H9 (cell line): ENCODE data around the gene DNAJC11. TPM values are rescaled to one million over a fixed set of nuclear protein-coding genes. Genes with fewer than 3 reads are reported as not detected.

Experiments used
- DNase-seq: peaks from one replicate; pipeline ENCODE4 v3.0.0-alpha.2; 2017
- H2AFZ ChIP-seq: one replicate; pipeline ENCODE4 v1.6.1; 2013; ENCODE audit warnings: mild to moderate bottlenecking, low read length, control low read depth, moderate library complexity
- H2AK5ac ChIP-seq: 2 replicates; pipeline ENCODE4 v1.6.1; 2013; ENCODE audit warnings: low read length, control low read depth, mixed read lengths; ENCODE audit not compliant: insufficient read length
- H2BK120ac ChIP-seq: one replicate; pipeline ENCODE4 v1.6.1; 2013; ENCODE audit warnings: low read depth, mild to moderate bottlenecking, low read length, control low read depth, inconsistent platforms; ENCODE audit not compliant: poor library complexity, severe bottlenecking
- H2BK12ac ChIP-seq: 2 replicates; pipeline ENCODE4 v1.6.1; 2013; ENCODE audit warnings: low read length, control low read depth, mixed read lengths, low read depth; ENCODE audit not compliant: insufficient read length
- H2BK15ac ChIP-seq: 2 replicates; pipeline ENCODE4 v1.6.1; 2013; ENCODE audit warnings: low read depth, low read length, control low read depth
- H2BK20ac ChIP-seq: one replicate; pipeline ENCODE4 v1.6.1; 2013; ENCODE audit warnings: low read depth, mild to moderate bottlenecking, low read length, control low read depth, inconsistent platforms; ENCODE audit not compliant: poor library complexity, severe bottlenecking
- H2BK5ac ChIP-seq: 2 replicates; pipeline ENCODE4 v1.6.1; 2013; ENCODE audit warnings: low read length, control low read depth, mixed read lengths; ENCODE audit not compliant: insufficient read length
- H3K14ac ChIP-seq: 2 replicates; pipeline ENCODE4 v1.6.1; 2013; ENCODE audit warnings: low read length, control low read depth; ENCODE audit not compliant: insufficient read depth
- H3K18ac ChIP-seq: 2 replicates; pipeline ENCODE4 v1.6.1; 2013; ENCODE audit warnings: low read depth, mild to moderate bottlenecking, mixed read lengths, low read length, control low read depth; ENCODE audit not compliant: insufficient read length
- H3K23ac ChIP-seq: 2 replicates; pipeline ENCODE4 v1.6.1; 2013; ENCODE audit warnings: low read length, control low read depth, mixed read lengths, low read depth; ENCODE audit not compliant: insufficient read length
- H3K23me2 ChIP-seq: 2 replicates; pipeline ENCODE4 v1.6.1; 2013; ENCODE audit warnings: low read depth, mild to moderate bottlenecking, mixed read lengths, low read length, control low read depth; ENCODE audit not compliant: insufficient read length, poor library complexity, severe bottlenecking
- H3K27ac ChIP-seq: 2 replicates; pipeline ENCODE4 v1.5.1; 2013; ENCODE audit warnings: low read length, control low read depth, mixed read lengths, low read depth; ENCODE audit not compliant: insufficient read length
- H3K27me3 ChIP-seq: 2 replicates; pipeline ENCODE4 v1.6.1; 2013; ENCODE audit warnings: low read length, control low read depth, inconsistent platforms; ENCODE audit not compliant: insufficient read depth
- H3K4ac ChIP-seq: 2 replicates; pipeline ENCODE4 v1.6.1; 2013; ENCODE audit warnings: low read depth, mild to moderate bottlenecking, control low read depth, inconsistent platforms, low read length, moderate library complexity
- H3K4me1 ChIP-seq: 2 replicates; pipeline ENCODE4 v1.6.1; 2013; ENCODE audit warnings: low read length, control low read depth, inconsistent platforms; ENCODE audit not compliant: insufficient read depth
- H3K4me2 ChIP-seq: 2 replicates; pipeline ENCODE4 v1.6.1; 2013; ENCODE audit warnings: low read length, control low read depth, mixed read lengths; ENCODE audit not compliant: insufficient read length, insufficient read depth
- H3K56ac ChIP-seq: 2 replicates; pipeline ENCODE4 v1.6.1; 2013; ENCODE audit warnings: low read depth, mild to moderate bottlenecking, mixed read lengths, low read length, control low read depth; ENCODE audit not compliant: insufficient read length
- H3K79me1 ChIP-seq: 2 replicates; pipeline ENCODE4 v1.6.1; 2013; ENCODE audit warnings: low read depth, mild to moderate bottlenecking, moderate library complexity, low read length, control low read depth, inconsistent platforms; ENCODE audit not compliant: insufficient read depth, poor library complexity, severe bottlenecking
- H3K79me2 ChIP-seq: 2 replicates; pipeline ENCODE4 v1.6.1; 2013; ENCODE audit warnings: low read length, control low read depth, inconsistent platforms; ENCODE audit not compliant: insufficient read depth
- H3K9ac ChIP-seq: 2 replicates; pipeline ENCODE4 v1.6.1; 2013; ENCODE audit warnings: low read length, control low read depth, mixed read lengths; ENCODE audit not compliant: insufficient read length; ENCODE audit errors: extremely low read depth
- H3K9me3 ChIP-seq: one replicate; pipeline ENCODE4 v1.6.1; 2013; ENCODE audit warnings: low read depth, low read length, inconsistent platforms; ENCODE audit not compliant: control insufficient read depth
- H3T11ph ChIP-seq: one replicate; pipeline ENCODE4 v1.6.1; 2013; ENCODE audit warnings: mild to moderate bottlenecking, low read length, control low read depth, inconsistent platforms
- H4K20me1 ChIP-seq: one replicate; pipeline ENCODE4 v1.6.1; 2013; ENCODE audit not compliant: control insufficient read depth, insufficient read length, insufficient read depth
- H4K5ac ChIP-seq: 2 replicates; pipeline ENCODE4 v1.6.1; 2013; ENCODE audit warnings: low read depth, mild to moderate bottlenecking, mixed read lengths, low read length, control low read depth; ENCODE audit not compliant: insufficient read length
- H4K8ac ChIP-seq: replicated peaks from 2 replicates; pipeline ENCODE4 v1.6.1; 2013; ENCODE audit warnings: low read length, control low read depth, mixed read lengths, low read depth; ENCODE audit not compliant: insufficient read length
- H4K91ac ChIP-seq: 2 replicates; pipeline ENCODE4 v1.6.1; 2013; ENCODE audit warnings: low read depth, mild to moderate bottlenecking, moderate library complexity, mixed read lengths, low read length, control low read depth; ENCODE audit not compliant: insufficient read length
- H3K27ac Mint-ChIP-seq, 3 experiments: 2 replicates in 2 of 3; 3 replicates in 1 of 3; pipeline ENCODE4 v1.8.0; 2020 to 2021; ENCODE audit warnings: mixed read lengths in 3 of 3, mild to moderate bottlenecking in 1 of 3, moderate library complexity in 1 of 3
- H3K27me3 Mint-ChIP-seq: 2 replicates; pipeline ENCODE4 v1.8.0; 2021; ENCODE audit warnings: low read depth, mild to moderate bottlenecking, moderate library complexity, mixed read lengths
- H3K36me3 Mint-ChIP-seq, 3 experiments: 2 replicates in 2 of 3; 3 replicates in 1 of 3; pipeline ENCODE4 v1.8.0; 2020 to 2021; ENCODE audit warnings: low read depth in 3 of 3, mixed read lengths in 3 of 3; ENCODE audit not compliant: insufficient read depth in 1 of 3
- H3K4me1 Mint-ChIP-seq, 2 experiments: 2 replicates each; pipeline ENCODE4 v1.8.0; 2020; ENCODE audit warnings: mixed read lengths in 2 of 2
- H3K4me3 Mint-ChIP-seq, 2 experiments: 2 replicates in 1 of 2; 3 replicates in 1 of 2; pipeline ENCODE4 v1.8.0; 2020 to 2021; ENCODE audit warnings: mild to moderate bottlenecking in 2 of 2, mixed read lengths in 2 of 2, moderate library complexity in 1 of 2
- H3K9me3 Mint-ChIP-seq, 2 experiments: 2 replicates in 1 of 2; 3 replicates in 1 of 2; pipeline ENCODE4 v1.8.0; 2020; ENCODE audit warnings: mild to moderate bottlenecking in 2 of 2, mixed read lengths in 2 of 2, moderate library complexity in 1 of 2
- WGBS: extraction: QIAGEN DNeasy Blood & Tissue Kit; methylation state at CpG from one replicate; pipeline ENCODE4 v1.1.7; 2013; ENCODE audit warnings: missing lambda C conversion rate, low lambda C conversion rate, mixed read lengths; ENCODE audit not compliant: insufficient read length; ENCODE audit errors: extremely low coverage; 5-methylcytosine and 5-hydroxymethylcytosine counted together
- total RNA-seq: library from RNA; stranded (reverse); gene quantifications from 2 replicates; pipeline ENCODE4 v1.2.1, GENCODE V29; 2021
- TF ChIP-seq, protein P1 (sequence below): fragments of 200-600 bp; sonication (generic); conservative IDR thresholded peaks from 3 replicates; pipeline ENCODE4 v1.8.0; 2021; ENCODE audit warnings: antibody characterized with exemption, mild to moderate bottlenecking

DNAJC11 gene
- total RNA-seq, 1 experiment from 2014 or later, result 88.5 TPM

- no peaks in the 10 kb centered on the region for H3K27me3 ChIP-seq
- no peaks in the 10 kb centered on the region for H3K9me3 Mint-ChIP-seq
- TF ChIP-seq, protein P1, sequence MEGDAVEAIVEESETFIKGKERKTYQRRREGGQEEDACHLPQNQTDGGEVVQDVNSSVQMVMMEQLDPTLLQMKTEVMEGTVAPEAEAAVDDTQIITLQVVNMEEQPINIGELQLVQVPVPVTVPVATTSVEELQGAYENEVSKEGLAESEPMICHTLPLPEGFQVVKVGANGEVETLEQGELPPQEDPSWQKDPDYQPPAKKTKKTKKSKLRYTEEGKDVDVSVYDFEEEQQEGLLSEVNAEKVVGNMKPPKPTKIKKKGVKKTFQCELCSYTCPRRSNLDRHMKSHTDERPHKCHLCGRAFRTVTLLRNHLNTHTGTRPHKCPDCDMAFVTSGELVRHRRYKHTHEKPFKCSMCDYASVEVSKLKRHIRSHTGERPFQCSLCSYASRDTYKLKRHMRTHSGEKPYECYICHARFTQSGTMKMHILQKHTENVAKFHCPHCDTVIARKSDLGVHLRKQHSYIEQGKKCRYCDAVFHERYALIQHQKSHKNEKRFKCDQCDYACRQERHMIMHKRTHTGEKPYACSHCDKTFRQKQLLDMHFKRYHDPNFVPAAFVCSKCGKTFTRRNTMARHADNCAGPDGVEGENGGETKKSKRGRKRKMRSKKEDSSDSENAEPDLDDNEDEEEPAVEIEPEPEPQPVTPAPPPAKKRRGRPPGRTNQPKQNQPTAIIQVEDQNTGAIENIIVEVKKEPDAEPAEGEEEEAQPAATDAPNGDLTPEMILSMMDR, result no peak
- no peaks in the 10 kb centered on the region for H3K27me3 Mint-ChIP-seq
- H3K4me2 ChIP-seq, result no peak overlapping the region
- H3K27ac ChIP-seq, result no peak overlapping the region
- H3K79me2 ChIP-seq, result 0 out of 2 replicates have a peak, but pooled peaks cover 2% of the 10 kb centered on the region
- no peak overlapping the region for H3K4ac ChIP-seq
- H3K4me1 ChIP-seq, result no peaks in the 10 kb centered on the region
- no peaks in the 10 kb centered on the region for H3K79me1 ChIP-seq
- no peak overlapping the region for H3K9ac ChIP-seq
- no peak overlapping the region for H3K56ac ChIP-seq
- H3K23ac ChIP-seq, result no peak overlapping the region
- no peak overlapping the region for H4K91ac ChIP-seq
- H3T11ph ChIP-seq, result no peak overlapping the region
- H3K36me3 Mint-ChIP-seq, result peaks cover 59 to 83% (median 82%) of the 10 kb centered on the region in 3 experiments
- no peak overlapping the region for H3K27ac Mint-ChIP-seq
- H2AK5ac ChIP-seq, result no peak overlapping the region
- H2BK12ac ChIP-seq, result no peak overlapping the region
- H3K9me3 ChIP-seq, result no peaks in the 10 kb centered on the region
- no peak overlapping the region for H2BK20ac ChIP-seq
- no peak overlapping the region for H3K14ac ChIP-seq
- WGBS, result no CpG with 5 or more reads among the region's 1 CpG
- no peaks in the 10 kb centered on the region for H4K20me1 ChIP-seq
- H2BK120ac ChIP-seq, result no peak overlapping the region
- no peak overlapping the region for H4K5ac ChIP-seq
- no peaks in the 10 kb centered on the region for H3K23me2 ChIP-seq
- no peak overlapping the region for H2AFZ ChIP-seq
- DNase-seq, result no peak
- no peaks in the 10 kb centered on the region for H3K4me1 Mint-ChIP-seq
- H3K18ac ChIP-seq, result no peak overlapping the region
- H2BK5ac ChIP-seq, result no peak overlapping the region
- H4K8ac ChIP-seq, result no peak overlapping the region
- H2BK15ac ChIP-seq, result no peak overlapping the region
- H3K4me3 Mint-ChIP-seq, result no peak overlapping the region
Observed at GRCh38 chr1:6674771-6675170, 26.8 kb downstream of the DNAJC11 start.
